AG04450 (cell line): ENCODE data around the gene BCAP29. TPM values are rescaled to one million over a fixed set of nuclear protein-coding genes. Genes with fewer than 3 reads are reported as not detected.
A peak's percentile ranks its signal among the peaks of the same experiment; 100 is the strongest.
"Not testable (repeated sequence)": the region's sequence is repeated elsewhere in the genome, so short reads cannot be mapped to it uniquely, and the experiment has no call there.

Source experiments
- CTCF ChIA-PET: fragments of 300-600, 350-600 bp; formaldehyde crosslinking; extraction: SDS; loops from one replicate; lab custom pipeline; 2022; ENCODE audit warnings: antibody characterized with exemption, inconsistent platforms; lab: Charles Lee
- POLR2A ChIA-PET: fragments of 350-600 bp; formaldehyde crosslinking; extraction: SDS; loops from one replicate; lab custom pipeline; 2021; ENCODE audit warnings: antibody characterized with exemption, inconsistent platforms; lab: Yijun Ruan, JAX
- DNase-seq: peaks from one replicate; pipeline ENCODE4 v3.0.0-alpha.2; 2011; ENCODE audit warnings: low read depth, low spot score
- H3K27ac ChIP-seq: one replicate; pipeline ENCODE4 v1.5.1; 2012; ENCODE audit warnings: low read depth, low read length, control low read depth
- H3K27me3 ChIP-seq: one replicate; pipeline ENCODE4 v1.6.0; 2012; ENCODE audit warnings: low read length; ENCODE audit not compliant: control insufficient read depth, insufficient read depth
- H3K4me3 ChIP-seq: 2 replicates; pipeline ENCODE4 v1.5.1; 2011; ENCODE audit warnings: mild to moderate bottlenecking, low read depth, low read length, control low read depth
- H3K9me3 ChIP-seq: 2 replicates; pipeline ENCODE4 v1.5.1; 2012; ENCODE audit warnings: low read length; ENCODE audit not compliant: control insufficient read depth, insufficient read depth
- polyA minus RNA-seq: library from RNA; depleted of rRNA, polyadenylated mRNA; stranded (reverse); fragments of >200 nt; gene quantifications from 2 replicates; pipeline ENCODE4 v1.2.3, GENCODE V29; 2011; rRNA and poly(A)+ RNA removed
- polyA plus RNA-seq: library from polyadenylated mRNA; depleted of rRNA; stranded (reverse); fragments of >200 nt; gene quantifications from 2 replicates; pipeline ENCODE4 v1.2.3, GENCODE V29; 2011; rRNA removed
- TF ChIP-seq, protein P1 (sequence below): IDR thresholded peaks from 2 replicates; pipeline ENCODE4 v1.5.1; 2011; ENCODE audit warnings: low read depth, low read length, control low read depth, inconsistent platforms

Gene BCAP29, protein sequence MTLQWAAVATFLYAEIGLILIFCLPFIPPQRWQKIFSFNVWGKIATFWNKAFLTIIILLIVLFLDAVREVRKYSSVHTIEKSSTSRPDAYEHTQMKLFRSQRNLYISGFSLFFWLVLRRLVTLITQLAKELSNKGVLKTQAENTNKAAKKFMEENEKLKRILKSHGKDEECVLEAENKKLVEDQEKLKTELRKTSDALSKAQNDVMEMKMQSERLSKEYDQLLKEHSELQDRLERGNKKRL
- polyA plus RNA-seq (37.4 and 56.9 TPM in 2 replicates), polyA minus RNA-seq (16.2 and 26.3 TPM in 2 replicates)

DNA sequence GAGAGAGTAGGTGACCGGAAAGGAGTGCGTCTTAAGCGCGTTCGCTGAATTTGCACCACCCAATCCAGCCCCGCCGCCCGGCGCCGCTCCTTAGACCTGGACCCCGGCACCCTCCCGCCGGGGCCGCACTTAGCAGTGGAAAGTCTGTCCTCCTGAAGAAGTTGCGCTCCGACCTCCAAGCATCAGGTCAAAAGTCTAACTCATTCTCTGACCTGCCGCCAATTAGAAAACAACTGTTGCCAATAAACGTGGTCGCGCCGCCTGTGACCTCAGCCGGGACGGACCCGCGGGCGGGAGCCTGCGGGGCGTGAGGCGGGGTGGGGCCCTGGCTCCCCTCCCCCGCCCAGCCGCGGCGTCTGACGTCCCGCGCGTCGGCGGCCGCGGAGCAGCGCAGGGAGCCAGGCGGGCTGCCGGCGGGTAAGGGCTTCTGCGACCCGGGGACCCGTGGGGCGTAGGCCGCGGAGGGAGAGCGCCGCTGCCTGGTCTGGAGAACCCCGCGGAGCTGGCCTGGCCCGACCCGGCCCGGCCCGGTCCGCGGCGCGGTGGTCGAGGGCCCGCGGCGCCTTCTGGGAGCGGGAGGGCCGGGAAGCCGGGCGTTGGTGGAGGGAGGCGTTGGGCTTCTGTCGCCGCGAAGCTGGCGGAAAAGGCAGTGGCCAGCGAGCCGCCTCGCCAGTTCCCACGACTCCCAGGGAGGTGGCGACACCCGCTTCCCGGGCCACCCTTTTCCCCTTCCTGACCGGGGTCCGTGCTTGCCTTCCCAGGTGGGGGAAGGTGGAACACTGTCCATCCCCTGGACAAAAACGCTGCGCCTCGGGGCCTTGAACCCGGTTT is at the start of gene BCAP29:
Gene BCAP29, plus strand, starts transcription at position 362 of the 831 bp plus-strand sequence. CDS start 527 bp downstream, outside the sequence.
- no peaks in the 10 kb centered on the region for H3K9me3 ChIP-seq
- H3K27ac ChIP-seq: peak within 1 kb of the TSS; percentile 40
- no peaks in the 10 kb centered on the region for H3K27me3 ChIP-seq
- ChIA-PET CTCF (interaction anchor here (1.0 kb wide), 3 partner anchors 117 to 917 kb away, joined by 3 read pairs; no protein-coding TSS in a partner anchor), POLR2A (interaction anchor here (0.6 to 0.9 kb wide), 3 partner anchors 13 to 42 kb away, joined by 3 to 6 read pairs (median 4); no protein-coding TSS in a partner anchor)
- TF ChIP-seq, protein P1, sequence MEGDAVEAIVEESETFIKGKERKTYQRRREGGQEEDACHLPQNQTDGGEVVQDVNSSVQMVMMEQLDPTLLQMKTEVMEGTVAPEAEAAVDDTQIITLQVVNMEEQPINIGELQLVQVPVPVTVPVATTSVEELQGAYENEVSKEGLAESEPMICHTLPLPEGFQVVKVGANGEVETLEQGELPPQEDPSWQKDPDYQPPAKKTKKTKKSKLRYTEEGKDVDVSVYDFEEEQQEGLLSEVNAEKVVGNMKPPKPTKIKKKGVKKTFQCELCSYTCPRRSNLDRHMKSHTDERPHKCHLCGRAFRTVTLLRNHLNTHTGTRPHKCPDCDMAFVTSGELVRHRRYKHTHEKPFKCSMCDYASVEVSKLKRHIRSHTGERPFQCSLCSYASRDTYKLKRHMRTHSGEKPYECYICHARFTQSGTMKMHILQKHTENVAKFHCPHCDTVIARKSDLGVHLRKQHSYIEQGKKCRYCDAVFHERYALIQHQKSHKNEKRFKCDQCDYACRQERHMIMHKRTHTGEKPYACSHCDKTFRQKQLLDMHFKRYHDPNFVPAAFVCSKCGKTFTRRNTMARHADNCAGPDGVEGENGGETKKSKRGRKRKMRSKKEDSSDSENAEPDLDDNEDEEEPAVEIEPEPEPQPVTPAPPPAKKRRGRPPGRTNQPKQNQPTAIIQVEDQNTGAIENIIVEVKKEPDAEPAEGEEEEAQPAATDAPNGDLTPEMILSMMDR: no peak
- peak within 1 kb of the TSS; percentile 80 for H3K4me3 ChIP-seq
- no peak for DNase-seq

DNA sequence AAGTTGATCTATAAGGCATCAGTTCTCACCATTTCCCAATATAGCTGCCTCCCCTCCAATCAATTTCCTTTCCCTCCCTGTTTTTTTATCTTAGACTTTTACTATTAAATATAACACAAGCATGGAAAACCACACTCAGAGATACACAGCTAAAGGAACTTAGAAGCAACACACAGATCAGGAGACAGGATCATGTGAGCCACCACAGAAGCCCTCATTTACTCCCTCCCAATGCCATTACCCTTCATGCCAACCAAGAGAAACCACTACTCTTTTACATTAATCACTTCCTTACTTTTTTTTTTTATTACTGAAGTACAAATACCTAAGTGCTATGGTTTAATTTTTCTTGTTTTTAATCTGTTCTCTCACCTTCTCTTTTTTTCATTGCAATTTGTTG is 49.3 kb upstream of the BCAP29 start:
- ChIA-PET POLR2A (interaction anchor here (0.7 kb wide), 2 partner anchors 31 to 350 kb away, joined by 5 to 7 read pairs; no protein-coding TSS in a partner anchor), CTCF (no interaction called here)
- TF ChIP-seq, protein P1: no peak
- H3K9me3 ChIP-seq: no peaks in the 10 kb centered on the region
- no peak for DNase-seq
- H3K27ac ChIP-seq: no peak overlapping the region
- H3K27me3 ChIP-seq: no peaks in the 10 kb centered on the region
- H3K4me3 ChIP-seq: no peak overlapping the region

DNA sequence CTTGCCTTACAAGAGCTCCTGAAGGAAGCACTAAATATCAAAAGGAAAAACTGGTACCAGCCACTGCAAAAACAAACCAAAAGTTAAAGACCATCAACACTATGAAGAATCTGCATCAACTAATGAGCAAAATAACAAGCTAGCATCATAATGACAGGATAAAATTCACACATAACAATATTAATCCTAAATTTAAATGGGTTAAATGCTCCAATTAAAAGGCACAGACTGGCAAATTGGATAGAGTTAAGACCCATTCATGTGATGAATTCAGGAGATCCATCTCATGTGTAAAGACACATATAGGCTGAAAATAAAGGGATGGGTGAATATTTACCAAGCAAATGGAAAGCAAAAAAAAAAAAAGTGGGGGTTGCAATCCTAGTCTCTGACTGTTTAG is 45.9 kb upstream of the BCAP29 start:
- ChIA-PET CTCF (no interaction called here), POLR2A (no interaction called here)
- Histone ChIP-seq H3K27me3 (no peaks in the 10 kb centered on the region), H3K4me3 (no peak overlapping the region), H3K27ac (no peak overlapping the region), H3K9me3 (no peaks in the 10 kb centered on the region)
- no peak for DNase-seq
- TF ChIP-seq, protein P1: no peak

DNA sequence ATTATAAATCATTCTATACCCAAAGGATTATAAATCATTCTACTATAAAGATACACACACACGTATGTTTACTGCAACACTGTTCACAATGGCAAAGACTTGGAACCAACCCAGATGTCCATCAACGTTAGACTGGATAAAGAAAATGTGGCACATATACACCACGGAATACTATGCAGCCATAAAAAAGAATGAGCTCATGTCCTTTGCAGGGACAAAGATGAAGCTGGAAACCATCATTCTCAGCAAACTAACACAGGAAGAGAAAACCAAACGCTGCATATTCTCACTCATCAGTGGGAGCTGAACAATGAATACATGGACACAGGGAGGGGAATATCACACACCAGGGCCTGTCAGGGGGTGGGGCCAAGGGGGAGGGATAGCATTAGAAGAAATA is 42.8 kb upstream of the BCAP29 start:
- CTCF ChIA-PET, POLR2A ChIA-PET, H3K4me3 ChIP-seq, H3K27ac ChIP-seq, DNase-seq, H3K9me3 ChIP-seq, H3K27me3 ChIP-seq: not testable (repeated sequence)

DNA sequence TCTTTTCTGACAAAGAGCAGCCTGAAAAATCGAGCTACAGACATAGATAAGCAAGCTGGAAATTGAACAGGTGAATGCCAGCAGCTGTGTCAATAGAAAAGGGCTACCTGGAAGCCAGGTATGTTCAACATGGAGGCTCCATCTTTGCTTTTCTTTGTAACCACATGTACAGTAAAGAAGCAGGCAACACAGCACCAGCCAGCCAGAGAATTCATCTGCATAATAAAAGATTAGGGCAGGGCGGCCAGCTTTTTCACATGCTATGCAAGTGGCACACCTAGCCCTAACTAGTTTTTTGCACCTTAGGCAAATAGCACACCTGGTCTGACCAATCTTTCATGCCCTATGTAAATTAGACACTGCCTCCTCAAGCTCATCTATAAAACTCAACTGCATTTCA is 42.0 kb upstream of the BCAP29 start:
- no peak overlapping the region for H3K27ac ChIP-seq
- H3K27me3 ChIP-seq: no peaks in the 10 kb centered on the region
- H3K4me3 ChIP-seq: no peak overlapping the region
- ChIA-PET CTCF (interaction anchor here (1.2 kb wide), 1 partner anchor 75 kb away, joined by 3 read pairs; no protein-coding TSS in a partner anchor), POLR2A (interaction anchor here (0.7 kb wide), 1 partner anchor 41 kb away, joined by 6 read pairs; no protein-coding TSS in a partner anchor)
- DNase-seq: no peak
- H3K9me3 ChIP-seq: no peaks in the 10 kb centered on the region
- TF ChIP-seq, protein P1: no peak
